ENCODE data around the gene LCP2. TPM values are rescaled to one million over a fixed set of nuclear protein-coding genes. Genes with fewer than 3 reads are reported as not detected.

Gene LCP2
- total and polyA plus RNA-seq, 2 donors (not counting 1 experiment from before 2014, with no cell fraction given), result 11.7 to 13.9 TPM

- no peak overlapping the region for H3K27ac Mint-ChIP-seq
- DNase-seq, result no peak
- H2AFZ ChIP-seq (ENCODE audit: insufficient read depth, low read depth, low read length, poor library complexity, severe bottlenecking), result no peak overlapping the region
- H3K9ac ChIP-seq (ENCODE audit: low read length), result no peak overlapping the region
- no peak overlapping the region for H3K4me2 ChIP-seq (replicated peaks; ENCODE audit: low read depth, low read length, poor library complexity, severe bottlenecking)
- H3K27me3 Mint-ChIP-seq, result peaks cover 17% of the 10 kb centered on the region
- TF ChIP-seq CTCF (IDR thresholded peaks at IDR 0.05) (no peak), EZH2 (IDR thresholded peaks at IDR 0.05; ENCODE audit: borderline replicate concordance, insufficient read depth, low read depth, low read length, poor library complexity, severe bottlenecking) (no peak)
- H3K79me2 ChIP-seq (ENCODE audit: control insufficient read depth, insufficient read depth, low read length), result no peaks in the 10 kb centered on the region
- POLR2A ChIA-PET, result no interaction called here
- peaks cover 7% of the 10 kb centered on the region for H3K4me1 Mint-ChIP-seq
- H3K4me3 ChIP-seq (ENCODE audit: control extremely low read depth in 1 of 5, extremely low read depth in 1 of 5, insufficient read depth in 1 of 5, low read depth in 2 of 5, low read length in 4 of 5), result no peak overlapping the region
- no peaks in the 10 kb centered on the region for H3K36me3 ChIP-seq (replicated peaks in 1 of 2; ENCODE audit: control extremely low read depth in 1 of 2, control insufficient read depth in 1 of 2, extremely low read depth in 1 of 2, insufficient read depth in 2 of 2, low read length in 1 of 2)
- H3K4me1 ChIP-seq (ENCODE audit: control insufficient read depth in 2 of 2, insufficient read depth in 2 of 2, low read length in 2 of 2), result peaks cover 5 to 9% of the 10 kb centered on the region in 2 donors
- H3K27me3 ChIP-seq (replicated peaks in 1 of 4; ENCODE audit: control extremely low read depth in 1 of 4, control insufficient read depth in 3 of 4, insufficient read depth in 4 of 4, low read length in 3 of 4), result no peaks in the 10 kb centered on the region
- intact Hi-C loops (cut with micrococcal nuclease), result no loop called here
- no peaks in the 10 kb centered on the region for H4K20me1 ChIP-seq (ENCODE audit: control insufficient read depth, insufficient read depth, low read length, poor library complexity, severe bottlenecking)
- H3K27ac ChIP-seq (ENCODE audit: low read length in 2 of 2), result no peak overlapping the region
- CTCF ChIA-PET, result interaction anchor here (1.1 to 8.0 kb wide), 7 partner anchors 15 to 115 kb away, joined by 3 to 218 read pairs (median 67); partner anchors contain the start of gene LCP2
- no peak for ATAC-seq (ENCODE audit: low read depth)
- 100% methylated on average over 5 of the region's 9 CpGs for WGBS (ENCODE audit: insufficient coverage)
- H3K4me3 Mint-ChIP-seq, result no peak overlapping the region
- peaks cover 0 to 13% (median 5%) of the 10 kb centered on the region in 3 donors for H3K9me3 ChIP-seq (ENCODE audit: control extremely low read depth in 1 of 3, control insufficient read depth in 2 of 3, insufficient read depth in 1 of 3, low read length in 2 of 3)
- no peaks in the 10 kb centered on the region for H3K9me3 Mint-ChIP-seq (ENCODE audit: insufficient read depth)
Measured at GRCh38 chr5:170341545-170341944, 44.0 kb upstream of the LCP2 start.

GRCh38 chr5:170339780-170340167 lies 42.2 kb upstream of the LCP2 start:
- intact Hi-C loops (cut with micrococcal nuclease), result loop anchor here (1.0 kb wide), 5 partner anchors 8 to 113 kb away; no protein-coding TSS in a partner anchor
- H3K36me3 ChIP-seq (replicated peaks in 1 of 2; ENCODE audit: control extremely low read depth in 1 of 2, control insufficient read depth in 1 of 2, extremely low read depth in 1 of 2, insufficient read depth in 2 of 2, low read length in 1 of 2), result no peaks in the 10 kb centered on the region
- TF ChIP-seq EZH2 (IDR thresholded peaks at IDR 0.05; ENCODE audit: borderline replicate concordance, insufficient read depth, low read depth, low read length, poor library complexity, severe bottlenecking) (no peak), CTCF (IDR thresholded peaks at IDR 0.05) (no peak)
- POLR2A ChIA-PET, result no interaction called here
- Mint-ChIP-seq H3K4me1 (peaks cover 13% of the 10 kb centered on the region), H3K4me3 (no peak overlapping the region), H3K27ac (no peak overlapping the region), H3K9me3 (ENCODE audit: insufficient read depth) (no peaks in the 10 kb centered on the region), H3K27me3 (peaks cover 11% of the 10 kb centered on the region)
- no peaks in the 10 kb centered on the region for H3K79me2 ChIP-seq (ENCODE audit: control insufficient read depth, insufficient read depth, low read length)
- H3K4me2 ChIP-seq (replicated peaks; ENCODE audit: low read depth, low read length, poor library complexity, severe bottlenecking), result no peak overlapping the region
- WGBS (ENCODE audit: insufficient coverage), result no CpG with 5 or more reads among the region's 1 CpG
- no peaks in the 10 kb centered on the region for H3K27me3 ChIP-seq (replicated peaks in 1 of 4; ENCODE audit: control extremely low read depth in 1 of 4, control insufficient read depth in 3 of 4, insufficient read depth in 4 of 4, low read length in 3 of 4)
- no peak overlapping the region for H3K4me3 ChIP-seq (ENCODE audit: control extremely low read depth in 1 of 5, extremely low read depth in 1 of 5, insufficient read depth in 1 of 5, low read depth in 2 of 5, low read length in 4 of 5)
- no peak overlapping the region for H3K9ac ChIP-seq (ENCODE audit: low read length)
- ATAC-seq (ENCODE audit: low read depth), result no peak
- H3K27ac ChIP-seq (ENCODE audit: low read length in 2 of 2), result no peak overlapping the region
- no peak overlapping the region for H2AFZ ChIP-seq (ENCODE audit: insufficient read depth, low read depth, low read length, poor library complexity, severe bottlenecking)
- CTCF ChIA-PET, result interaction anchor here (0.7 to 8.0 kb wide), 22 partner anchors 13 to 238 kb away, joined by 3 to 218 read pairs (median 8); partner anchors contain the start of genes C5orf58 and LCP2
- H4K20me1 ChIP-seq (ENCODE audit: control insufficient read depth, insufficient read depth, low read length, poor library complexity, severe bottlenecking), result no peaks in the 10 kb centered on the region
- no peak for DNase-seq
- H3K4me1 ChIP-seq (ENCODE audit: control insufficient read depth in 2 of 2, insufficient read depth in 2 of 2, low read length in 2 of 2), result peaks cover 5 to 12% of the 10 kb centered on the region in 2 donors
- H3K9me3 ChIP-seq (ENCODE audit: control extremely low read depth in 1 of 3, control insufficient read depth in 2 of 3, insufficient read depth in 1 of 3, low read length in 2 of 3), result peaks cover 0 to 13% (median 5%) of the 10 kb centered on the region in 3 donors

Data from B cell (primary cell).